NT2/D1 (cell line): ENCODE measurements around the gene SERINC2.

Source experiments
- SUZ12 ChIP-seq: IDR thresholded peaks from 2 replicates; pipeline ENCODE4 v1.6.1; 2011; ENCODE audit not compliant: insufficient read length, insufficient read depth; ENCODE audit errors: extremely low read depth
- YY1 ChIP-seq: IDR thresholded peaks from 2 replicates; pipeline ENCODE4 v1.6.1; 2011; ENCODE audit not compliant: insufficient read length, insufficient read depth
- ZNF274 ChIP-seq: IDR thresholded peaks from 2 replicates; pipeline ENCODE4 v1.6.1; 2011; ENCODE audit warnings: mild to moderate bottlenecking, low read depth, low read length

DNA sequence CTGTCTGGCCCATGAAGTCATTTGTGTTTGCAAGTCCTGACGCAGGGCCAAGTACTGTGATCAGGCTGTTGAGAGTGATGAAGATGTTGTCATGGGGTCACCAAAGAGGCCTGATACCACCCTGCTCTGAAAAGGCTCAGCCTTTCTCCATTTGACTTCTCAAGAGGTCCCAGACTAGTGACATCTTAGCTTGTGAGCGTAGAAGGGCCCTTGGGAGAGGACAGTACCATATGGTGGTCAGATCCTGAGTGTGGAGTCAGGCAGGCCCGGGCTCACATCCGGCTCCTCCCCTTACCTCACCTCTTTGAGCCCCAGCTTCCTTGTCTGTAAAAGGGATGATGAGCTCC is 29.6 kb downstream of the SERINC2 start:
- TF ChIP-seq YY1 = no peak
- no peak for TF ChIP-seq ZNF274
- TF ChIP-seq SUZ12 = no peak
